HG03025 (cell line): Measurements from ENCODE around the gene GLDC.
"Not testable (repeated sequence)": the region's sequence is repeated elsewhere in the genome, so short reads cannot be mapped to it uniquely, and the experiment has no call there.

Experiments
- ATAC-seq: cut with Tn5 transposase; IDR thresholded peaks from one replicate; pipeline ENCODE4 v1.9.1; 2021; ENCODE audit warnings: mild to moderate bottlenecking, moderate library complexity; ENCODE audit not compliant: unreplicated experiment, low FRiP score

The GLDC gene

GRCh38 chr9:6625363-6625762, 20.2 kb downstream of the GLDC start:
- no peak for ATAC-seq

- not testable (repeated sequence) for ATAC-seq
Measured at GRCh38 chr9:6622784-6623183, 22.7 kb downstream of the GLDC start.

- ATAC-seq: no peak
Measured at GRCh38 chr9:6620796-6621195, 24.7 kb downstream of the GLDC start.

- ATAC-seq: no peak
Measured at GRCh38 chr9:6620353-6620752, 25.2 kb downstream of the GLDC start.

- no peak for ATAC-seq
Measured at GRCh38 chr9:6619909-6620308, 25.6 kb downstream of the GLDC start.

- no peak for ATAC-seq
Measured at GRCh38 chr9:6616951-6617602, 28.5 kb downstream of the GLDC start.

GRCh38 chr9:6614489-6614888, 31.0 kb downstream of the GLDC start:
- ATAC-seq: no peak

- ATAC-seq: no peak
Measured at GRCh38 chr9:6611865-6612264, 33.7 kb downstream of the GLDC start.

- no peak for ATAC-seq
Measured at GRCh38 chr9:6610073-6610472, 35.5 kb downstream of the GLDC start.

- ATAC-seq: no peak
Measured at GRCh38 chr9:6609497-6610016, 36.0 kb downstream of the GLDC start.

- ATAC-seq: no peak
Measured at GRCh38 chr9:6605202-6605601, 40.3 kb downstream of the GLDC start.

GRCh38 chr9:6600426-6600825, 45.1 kb downstream of the GLDC start:
- no peak for ATAC-seq

- ATAC-seq: no peak
Measured at GRCh38 chr9:6600006-6600405, 45.5 kb downstream of the GLDC start.

- peak; percentile 88 for ATAC-seq
Measured at GRCh38 chr9:6598249-6598725, 47.2 kb downstream of the GLDC start.

GRCh38 chr9:6592791-6593190, 52.7 kb downstream of the GLDC start:
- ATAC-seq: no peak

GRCh38 chr9:6592231-6592630, 53.3 kb downstream of the GLDC start:
- no peak for ATAC-seq

- ATAC-seq: no peak
Measured at GRCh38 chr9:6590772-6591384, 54.7 kb downstream of the GLDC start.

GRCh38 chr9:6590334-6590733, 55.2 kb downstream of the GLDC start:
- no peak for ATAC-seq

GRCh38 chr9:6584881-6585597, 60.5 kb downstream of the GLDC start:
- no peak for ATAC-seq

- no peak for ATAC-seq
Measured at GRCh38 chr9:6581253-6581652, 64.3 kb downstream of the GLDC start.

GRCh38 chr9:6579613-6580012, 65.9 kb downstream of the GLDC start:
- no peak for ATAC-seq
